OCI-LY3 (cell line): ENCODE results near the gene HJV.
"Not testable (repeated sequence)": the region's sequence is repeated elsewhere in the genome, so short reads cannot be mapped to it uniquely, and the experiment has no call there.

Experiments used
- H2AFZ ChIP-seq: fragments of 200-600, 300-600 bp; shearing (Covaris generic); 2 replicates; pipeline ENCODE4 v1.6.0; 2014; ENCODE audit warnings: antibody characterized with exemption, low read depth, low read length
- H3K27ac ChIP-seq: fragments of 200-600, 300-600 bp; sonication (generic); 2 replicates; pipeline ENCODE4 v1.5.1; 2014; ENCODE audit warnings: mild to moderate bottlenecking, low read length, moderate library complexity, mixed read lengths
- H3K27me3 ChIP-seq: fragments of 200-600, 300-600 bp; sonication (generic); 2 replicates; pipeline ENCODE4 v1.6.1; 2014; ENCODE audit warnings: low read depth, low read length, mixed read lengths
- H3K36me3 ChIP-seq: fragments of 200-600, 300-600 bp; sonication (generic); replicated peaks from 2 replicates; pipeline ENCODE3; 2014; ENCODE audit warnings: low read depth, low read length, mixed read lengths
- H3K4me1 ChIP-seq: fragments of 300-600, 200-600 bp; sonication (generic); 2 replicates; pipeline ENCODE4 v1.6.1; 2014; ENCODE audit warnings: low read length, mixed read lengths
- H3K4me2 ChIP-seq: fragments of 200-600, 300-600 bp; sonication (generic); 2 replicates; pipeline ENCODE4 v1.6.1; 2014; ENCODE audit warnings: low read length, mixed read lengths
- H3K4me3 ChIP-seq: fragments of 300-600, 200-600 bp; sonication (generic); 2 replicates; pipeline ENCODE4 v1.5.1; 2014; ENCODE audit warnings: antibody characterized with exemption, mild to moderate bottlenecking, low read length, moderate library complexity
- H3K79me2 ChIP-seq: fragments of 300-600, 200-600 bp; shearing (Covaris generic); 2 replicates; pipeline ENCODE4 v1.6.1; 2014; ENCODE audit warnings: mild to moderate bottlenecking, low read length, mixed read lengths
- H3K9ac ChIP-seq: fragments of 300-600, 200-600 bp; shearing (Covaris generic); 2 replicates; pipeline ENCODE4 v1.6.0; 2014; ENCODE audit warnings: mild to moderate bottlenecking, low read length, moderate library complexity
- H3K9me3 ChIP-seq: fragments of 200-600, 300-600 bp; shearing (Covaris generic); 2 replicates; pipeline ENCODE4 v1.6.1; 2014; ENCODE audit warnings: low read length, mixed read lengths; ENCODE audit not compliant: insufficient read depth
- H4K20me1 ChIP-seq: fragments of 200-600, 300-600 bp; sonication (generic); 2 replicates; pipeline ENCODE4 v1.6.1; 2016; ENCODE audit warnings: low read length, mixed read lengths; ENCODE audit not compliant: insufficient read depth
- CTCF ChIP-seq: fragments of 200-600, 300-600 bp; sonication (generic); IDR thresholded peaks from 2 replicates; pipeline ENCODE4 v1.5.1; 2014; ENCODE audit warnings: antibody characterized with exemption, low read length, low read depth
- EZH2phosphoT487 ChIP-seq: fragments of 200-600 bp; shearing (Covaris generic); IDR thresholded peaks from 2 replicates; pipeline ENCODE4 v1.6.1; 2018; ENCODE audit warnings: antibody characterized with exemption, mixed run types, low read depth

Gene HJV

DNA sequence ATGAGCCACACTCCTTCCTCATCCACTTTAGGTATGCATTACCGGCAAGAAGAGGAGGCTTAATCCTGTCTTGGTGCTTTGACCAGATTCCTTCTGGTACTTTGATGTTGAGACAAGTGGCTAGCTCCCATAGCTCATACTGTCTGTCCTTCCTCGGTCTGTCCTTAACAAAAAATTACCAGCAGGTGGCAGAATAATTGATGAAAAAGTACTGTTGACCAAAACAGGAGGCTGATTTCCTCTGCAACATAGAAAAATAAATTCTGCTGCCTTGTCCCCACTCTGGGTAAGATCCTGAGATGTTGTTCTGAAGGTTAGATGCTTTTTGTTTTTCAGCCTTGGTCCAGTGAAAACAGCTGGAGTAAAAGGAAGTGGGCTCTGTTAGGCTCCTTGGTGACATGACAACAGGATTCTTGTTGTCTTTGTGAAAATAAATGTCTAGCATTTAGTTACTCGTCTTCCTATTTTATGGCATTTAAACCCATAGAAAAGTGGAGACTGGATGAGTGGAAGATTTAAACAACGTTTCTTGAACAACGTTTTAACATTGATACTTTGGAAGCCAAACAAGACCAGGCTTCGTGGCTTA is 11.2 kb upstream of the HJV start:
- Histone ChIP-seq H3K27ac (no peak overlapping the region), H4K20me1 (no peaks in the 10 kb centered on the region), H3K79me2 (no peaks in the 10 kb centered on the region), H3K4me2 (peak overlapping the region; percentile 53), H2AFZ (peak overlapping the region; percentile 89), H3K9ac (no peak overlapping the region), H3K4me1 (peaks cover 18% of the 10 kb centered on the region), H3K27me3 (peaks cover 3% of the 10 kb centered on the region; the same call in 1 of the 2 replicates), H3K4me3 (peak overlapping the region; percentile 34; the same call in 1 of the 2 replicates), H3K36me3 (no peaks in the 10 kb centered on the region), H3K9me3 (no peaks in the 10 kb centered on the region)
- TF ChIP-seq CTCF (peak; percentile 81), EZH2phosphoT487 (no peak)

GRCh38 chr1:146031476-146031875 is 9.9 kb upstream of the HJV start:
- Histone ChIP-seq H2AFZ (no peak overlapping the region), H3K27ac (no peak overlapping the region)

GRCh38 chr1:146029117-146029516 is 7.6 kb upstream of the HJV start:
- Histone ChIP-seq H3K4me1 (peaks cover 13% of the 10 kb centered on the region), H3K9ac (no peak overlapping the region), H3K79me2 (no peaks in the 10 kb centered on the region), H3K9me3 (no peaks in the 10 kb centered on the region), H3K27me3 (peaks cover 9% of the 10 kb centered on the region; the same call in 1 of the 2 replicates), H4K20me1 (no peaks in the 10 kb centered on the region), H3K4me3 (no peak overlapping the region), H3K27ac (no peak overlapping the region), H3K36me3 (no peaks in the 10 kb centered on the region), H2AFZ (no peak overlapping the region), H3K4me2 (no peak overlapping the region)
- no peak for TF ChIP-seq EZH2phosphoT487
- no peak for TF ChIP-seq CTCF

More at GRCh38 chr1:146031476-146031875, 9.9 kb upstream of the HJV start:
- H3K27me3 ChIP-seq: peaks cover 3% of the 10 kb centered on the region; the same call in 1 of the 2 replicates
- no peaks in the 10 kb centered on the region for H3K36me3 ChIP-seq
- no peak overlapping the region for H3K4me3 ChIP-seq
- H3K9ac ChIP-seq: no peak overlapping the region
- TF ChIP-seq EZH2phosphoT487 (no peak), CTCF (no peak)
- no peak overlapping the region for H3K4me2 ChIP-seq
- no peaks in the 10 kb centered on the region for H3K9me3 ChIP-seq
- H4K20me1 ChIP-seq: no peaks in the 10 kb centered on the region
- no peaks in the 10 kb centered on the region for H3K79me2 ChIP-seq
- peaks cover 18% of the 10 kb centered on the region for H3K4me1 ChIP-seq

DNA sequence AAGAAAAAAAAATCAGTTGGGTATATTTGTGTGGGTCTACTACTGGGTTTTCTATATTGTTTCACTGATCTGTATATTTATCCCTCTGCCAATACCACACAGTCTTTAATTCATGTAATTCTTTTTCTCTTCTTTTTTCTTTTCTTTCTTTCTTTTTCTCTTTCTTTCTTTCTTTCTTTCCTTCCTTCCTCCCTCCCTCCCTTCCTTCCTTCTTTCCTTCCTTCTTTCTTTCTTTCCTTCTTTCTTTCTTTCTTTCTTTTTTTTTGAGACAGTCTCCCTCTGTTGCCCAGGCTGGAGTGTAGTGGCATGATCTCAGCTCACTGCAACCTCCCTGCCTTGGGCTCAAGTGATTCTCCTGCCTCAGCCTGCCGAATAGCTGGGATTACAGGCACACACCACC is 5.1 kb upstream of the HJV start:
- H3K9me3 ChIP-seq, H3K4me1 ChIP-seq, H3K36me3 ChIP-seq, H3K4me3 ChIP-seq, H3K27ac ChIP-seq, H2AFZ ChIP-seq, H3K4me2 ChIP-seq, H4K20me1 ChIP-seq, H3K79me2 ChIP-seq, H3K9ac ChIP-seq: not testable (repeated sequence)
- H3K27me3 ChIP-seq: peaks cover 18% of the 10 kb centered on the region; the same call in 1 of the 2 replicates

GRCh38 chr1:146025787-146026495 is 4.4 kb upstream of the HJV start:
- H2AFZ ChIP-seq: not testable (repeated sequence)

More at GRCh38 chr1:146025787-146026495, 4.4 kb upstream of the HJV start:
- H3K4me2 ChIP-seq, H3K79me2 ChIP-seq, H3K36me3 ChIP-seq, H3K27ac ChIP-seq, H3K9ac ChIP-seq, H4K20me1 ChIP-seq, H3K4me3 ChIP-seq, H3K9me3 ChIP-seq, H3K4me1 ChIP-seq: not testable (repeated sequence)
- H3K27me3 ChIP-seq: peaks cover 22% of the 10 kb centered on the region
